PC-9 (cell line): ENCODE data around the gene SLAMF1.

Experiments used
- EZH2 ChIP-seq: fragments of 200-600 bp; sonication (generic); IDR thresholded peaks from 2 replicates; pipeline ENCODE4 v1.8.0; 2017; ENCODE audit warnings: antibody characterized with exemption, low read depth
- TF ChIP-seq, protein P1 (sequence below): fragments of 200-600 bp; sonication (generic); conservative IDR thresholded peaks from 2 replicates; pipeline ENCODE4 v1.6.1; 2017; ENCODE audit warnings: mixed run types, antibody characterized with exemption, mild to moderate bottlenecking, moderate library complexity

DNA sequence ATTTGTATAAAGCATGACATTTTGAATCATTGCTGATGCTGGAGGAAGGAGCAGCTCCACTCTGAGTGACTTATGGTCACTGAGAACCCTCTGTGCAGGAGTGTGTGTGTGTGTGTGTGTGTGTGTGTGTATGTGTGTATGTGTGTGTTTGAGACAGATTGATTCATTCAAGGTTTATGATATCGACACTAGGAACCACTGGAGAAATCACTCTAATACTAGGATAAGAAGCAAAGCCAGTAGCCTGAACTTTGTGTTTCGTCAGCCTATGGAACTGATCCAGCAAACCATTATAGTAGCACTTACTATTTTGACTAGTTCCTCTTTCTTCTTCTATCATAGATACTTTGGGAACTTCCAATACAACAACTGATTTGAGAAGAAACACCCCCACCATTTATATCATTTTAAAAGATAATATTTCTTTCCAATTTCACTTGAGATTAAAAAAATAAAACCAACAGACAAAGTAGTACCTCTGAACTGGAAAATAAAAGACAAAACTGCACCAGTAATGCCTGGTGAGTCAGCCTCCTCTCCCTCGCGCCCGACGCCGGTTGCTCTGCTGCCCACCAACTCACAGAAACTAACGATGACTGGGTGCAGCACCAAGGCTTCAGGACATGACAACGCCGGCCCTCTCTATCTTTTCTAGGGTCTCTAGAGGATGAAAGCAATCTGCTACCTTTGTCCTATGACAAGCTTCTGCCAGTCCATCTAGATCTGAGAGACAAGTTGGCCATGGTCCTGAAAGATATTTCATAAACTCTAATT lies 20.9 kb downstream of the SLAMF1 start:
- TF ChIP-seq, protein P1, sequence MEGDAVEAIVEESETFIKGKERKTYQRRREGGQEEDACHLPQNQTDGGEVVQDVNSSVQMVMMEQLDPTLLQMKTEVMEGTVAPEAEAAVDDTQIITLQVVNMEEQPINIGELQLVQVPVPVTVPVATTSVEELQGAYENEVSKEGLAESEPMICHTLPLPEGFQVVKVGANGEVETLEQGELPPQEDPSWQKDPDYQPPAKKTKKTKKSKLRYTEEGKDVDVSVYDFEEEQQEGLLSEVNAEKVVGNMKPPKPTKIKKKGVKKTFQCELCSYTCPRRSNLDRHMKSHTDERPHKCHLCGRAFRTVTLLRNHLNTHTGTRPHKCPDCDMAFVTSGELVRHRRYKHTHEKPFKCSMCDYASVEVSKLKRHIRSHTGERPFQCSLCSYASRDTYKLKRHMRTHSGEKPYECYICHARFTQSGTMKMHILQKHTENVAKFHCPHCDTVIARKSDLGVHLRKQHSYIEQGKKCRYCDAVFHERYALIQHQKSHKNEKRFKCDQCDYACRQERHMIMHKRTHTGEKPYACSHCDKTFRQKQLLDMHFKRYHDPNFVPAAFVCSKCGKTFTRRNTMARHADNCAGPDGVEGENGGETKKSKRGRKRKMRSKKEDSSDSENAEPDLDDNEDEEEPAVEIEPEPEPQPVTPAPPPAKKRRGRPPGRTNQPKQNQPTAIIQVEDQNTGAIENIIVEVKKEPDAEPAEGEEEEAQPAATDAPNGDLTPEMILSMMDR, result no peak
- TF ChIP-seq EZH2, result no peak
